Epidermal melanocyte (primary cell): ENCODE measurements around the gene RBMS2.

ENCODE experiments used
- DNase-seq: peaks from one replicate; pipeline ENCODE4 v3.0.0; 2011; ENCODE audit warnings: low spot score; ENCODE audit not compliant: insufficient read length

RBMS2 gene

DNA sequence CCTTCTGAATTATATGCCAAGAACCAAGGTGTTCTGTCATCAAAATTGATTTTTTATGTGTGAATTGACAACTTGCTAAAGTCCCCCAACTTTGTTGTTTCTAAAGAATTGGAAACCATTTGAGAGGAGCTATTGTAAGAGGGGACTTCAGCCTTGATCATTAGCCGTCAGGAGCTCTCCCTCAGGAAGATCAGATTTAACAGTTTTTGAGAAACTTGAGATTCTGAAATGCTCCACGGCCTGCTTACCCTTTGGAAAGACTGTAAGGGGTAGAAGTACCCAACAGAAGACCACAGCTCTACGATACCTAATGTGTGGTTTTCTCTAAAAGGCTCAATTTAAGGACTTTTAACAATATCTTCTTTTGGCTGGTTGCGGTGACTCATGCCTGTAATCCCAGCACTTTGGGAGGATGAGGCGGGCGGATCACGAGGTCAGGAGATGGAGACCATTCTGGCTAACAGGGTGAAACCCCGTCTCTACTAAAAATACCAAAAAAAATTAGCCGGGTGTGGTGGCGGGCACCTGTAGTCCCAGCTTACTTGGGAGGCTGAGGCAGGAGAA lies 57.4 kb downstream of the RBMS2 start:
- no peak for DNase-seq

DNA sequence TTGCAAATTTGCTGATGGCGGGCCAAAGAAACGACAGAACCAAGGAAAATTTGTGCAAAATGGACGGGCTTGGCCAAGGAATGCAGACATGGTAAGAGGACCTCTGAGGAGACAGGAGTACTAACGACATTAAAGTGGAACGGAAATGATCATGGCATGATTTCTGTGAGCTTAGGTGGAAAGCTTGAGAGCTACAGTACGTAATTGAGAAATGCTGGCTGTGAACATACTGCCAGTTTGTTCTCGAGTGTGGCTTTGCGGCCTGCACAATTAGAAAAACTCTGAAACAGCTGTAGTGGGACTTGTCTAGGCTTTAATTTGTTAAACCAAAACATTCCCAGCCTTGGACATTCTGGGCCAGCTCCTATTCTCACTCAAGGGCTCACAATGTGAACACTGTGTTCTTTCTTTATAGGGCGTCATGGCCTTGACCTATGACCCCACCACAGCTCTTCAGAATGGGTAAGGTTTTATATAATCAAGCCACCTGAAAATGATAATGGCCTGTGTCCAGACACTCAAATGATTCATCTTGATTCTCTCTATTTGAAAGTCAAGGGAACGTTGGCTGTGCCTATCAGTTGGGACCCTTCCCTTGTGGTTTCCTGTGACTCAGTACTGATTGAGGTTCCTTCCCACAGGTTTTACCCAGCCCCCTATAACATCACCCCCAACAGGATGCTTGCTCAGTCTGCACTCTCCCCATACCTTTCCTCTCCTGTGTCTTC lies 60.0 kb downstream of the RBMS2 start:
- no peak for DNase-seq

DNA sequence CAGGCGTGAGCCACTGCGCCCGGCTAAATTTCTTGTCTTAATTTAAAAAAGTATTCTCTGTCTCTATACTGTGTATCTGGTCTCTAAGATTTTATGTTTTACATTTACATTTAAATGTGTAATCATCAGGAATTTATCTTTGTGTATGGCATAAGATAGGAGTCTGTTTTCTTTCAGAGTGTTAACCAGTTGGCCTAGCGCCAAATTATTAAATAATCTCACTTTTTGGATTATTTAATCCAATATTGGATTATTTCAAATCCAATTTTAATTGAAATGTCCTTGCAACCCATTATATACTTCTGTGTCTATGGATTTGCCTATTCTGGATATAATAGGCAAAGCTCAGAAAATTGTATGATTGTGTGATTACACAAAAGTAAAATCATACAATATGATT lies 63.5 kb downstream of the RBMS2 start:
- DNase-seq = no peak

DNA sequence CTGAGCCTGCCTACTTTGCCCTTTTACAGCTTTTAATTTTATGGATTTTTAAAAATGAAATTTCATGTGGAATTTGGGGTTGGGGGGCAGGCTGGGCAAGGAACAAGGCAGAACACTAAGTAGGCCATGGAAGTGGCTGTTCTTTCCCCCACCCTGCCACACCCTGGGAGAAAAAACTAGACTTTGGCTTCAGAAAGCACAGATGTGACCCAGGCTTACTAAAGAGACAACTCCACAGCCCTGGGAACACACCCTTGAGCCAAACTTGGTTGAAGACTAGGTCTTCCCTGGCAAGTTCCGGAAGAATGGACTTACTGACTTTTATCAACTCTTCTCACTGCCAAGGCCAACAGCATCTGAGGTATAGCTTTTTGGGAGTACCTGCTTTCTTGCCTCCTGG lies 68.2 kb downstream of the RBMS2 start:
- DNase-seq = no peak

DNA sequence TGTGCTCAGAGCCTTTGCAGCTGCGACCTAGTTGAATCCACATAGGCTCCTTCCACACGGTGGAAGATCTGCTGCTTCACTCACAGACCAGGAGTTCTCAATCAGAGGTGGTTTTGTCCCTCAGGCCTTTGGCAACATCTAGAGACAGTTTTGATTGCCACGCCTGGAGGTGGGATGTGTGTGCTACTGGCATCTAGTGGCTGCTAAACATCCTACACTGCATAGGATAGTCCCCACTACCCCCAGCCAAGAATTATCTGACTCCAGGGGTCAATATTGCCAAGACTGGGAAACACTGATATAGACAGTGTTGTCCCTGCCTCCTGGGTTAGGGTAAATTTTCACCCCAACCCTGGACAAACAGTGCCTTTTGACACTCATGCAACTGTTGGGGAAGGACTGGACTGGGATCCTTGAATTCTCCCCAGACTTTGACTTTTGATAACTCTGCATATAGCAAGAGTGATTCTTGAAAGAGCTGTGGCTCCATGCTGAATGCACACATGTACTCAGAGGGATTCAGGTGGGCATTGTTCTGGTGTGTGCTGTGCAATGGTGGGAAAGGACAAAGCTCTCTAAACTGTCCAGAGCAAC lies 68.7 kb downstream of the RBMS2 start:
- no peak for DNase-seq

DNA sequence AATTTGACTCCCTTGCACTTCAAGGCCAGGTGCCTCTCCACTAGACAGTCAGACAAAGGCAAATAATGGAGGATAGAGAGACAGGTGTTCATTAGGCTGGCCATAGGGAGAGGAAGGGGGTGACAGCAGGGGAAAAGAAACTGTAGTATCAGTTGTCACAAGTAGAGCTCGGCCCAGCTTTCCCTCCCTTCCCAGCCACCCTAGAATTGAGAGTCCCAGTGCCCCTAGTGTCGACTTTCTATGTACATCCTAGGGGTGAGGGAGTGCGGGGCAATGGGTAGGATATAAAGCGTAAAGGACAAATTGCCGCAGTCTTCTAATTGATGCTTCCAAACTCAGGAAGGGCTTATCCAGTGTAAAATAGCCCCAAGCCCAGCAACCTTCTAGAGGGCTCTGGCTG lies 69.5 kb downstream of the RBMS2 start:
- DNase-seq = no peak

DNA sequence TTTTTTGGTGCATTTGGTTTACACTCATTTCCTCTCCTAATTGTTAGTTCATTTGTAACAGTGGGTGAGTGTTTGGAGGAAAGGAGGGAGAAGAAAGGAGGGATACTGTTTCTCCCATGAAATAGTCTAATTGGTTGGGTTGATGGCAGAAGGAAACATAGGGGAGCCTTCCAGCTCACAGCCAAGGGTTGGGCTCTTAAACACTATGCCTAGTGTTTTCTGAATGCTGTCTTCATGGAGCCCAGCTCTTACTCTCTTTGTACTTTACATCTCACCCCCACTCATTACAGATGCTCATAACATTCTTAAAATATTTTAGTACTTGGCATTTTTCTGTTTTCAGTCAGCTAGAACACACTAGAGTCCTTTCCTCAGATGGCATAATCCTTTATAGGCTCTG lies 70.3 kb downstream of the RBMS2 start:
- peak; percentile 41 for DNase-seq

DNA sequence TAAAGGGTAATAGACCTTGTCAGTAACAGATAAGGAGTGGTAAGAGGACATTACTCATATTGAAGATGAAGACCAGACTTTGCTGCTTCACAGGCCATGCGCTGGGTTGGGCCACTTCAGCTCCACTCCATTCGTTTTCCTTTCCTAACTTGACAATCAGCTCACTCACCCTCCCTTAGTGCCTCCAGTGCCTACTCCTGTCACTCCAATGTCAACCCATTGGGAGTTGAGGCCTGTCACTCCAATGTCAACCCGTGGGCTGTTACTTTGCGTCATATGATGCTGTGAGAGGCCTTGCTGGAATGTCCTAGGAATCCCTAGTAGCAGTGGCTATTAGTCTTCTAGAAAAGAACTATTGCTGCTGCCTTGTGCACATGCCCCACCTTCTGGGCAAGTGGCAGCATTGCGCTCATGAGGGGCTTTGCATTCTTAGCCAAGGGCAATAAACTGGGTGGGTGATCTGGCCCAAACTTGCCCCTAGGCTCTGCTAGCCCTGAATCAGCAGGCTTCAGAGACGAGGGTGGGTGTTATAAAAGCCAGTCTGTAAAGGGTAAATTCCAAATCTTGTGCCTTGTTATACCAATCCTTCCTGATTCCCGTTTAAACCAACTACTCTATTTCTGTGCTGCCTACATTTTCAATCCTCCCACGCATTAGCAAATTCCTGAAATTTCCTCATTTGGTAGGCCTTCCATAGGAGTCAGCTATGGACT lies 72.4 kb downstream of the RBMS2 start:
- peak; percentile 80 for DNase-seq

DNA sequence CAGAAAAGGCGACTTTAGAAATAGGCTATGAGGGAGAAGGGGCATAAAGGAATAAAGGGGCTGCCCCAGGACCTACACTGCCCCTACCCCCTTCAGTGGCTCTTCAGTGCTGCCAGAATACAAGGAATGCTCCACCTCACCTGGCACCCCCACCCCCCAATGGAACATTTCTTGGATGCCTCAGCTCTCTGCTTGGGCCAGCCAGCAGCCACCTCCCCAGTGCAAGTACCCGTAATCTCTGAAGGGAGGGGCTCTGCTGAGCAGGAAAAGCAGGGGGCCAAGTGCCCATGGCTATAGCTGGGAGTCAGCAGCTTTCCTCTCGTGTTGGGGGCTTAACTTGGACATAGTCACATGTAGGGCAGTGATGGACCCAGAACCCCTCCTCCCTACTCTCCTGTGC lies 75.2 kb downstream of the RBMS2 start:
- no peak for DNase-seq

DNA sequence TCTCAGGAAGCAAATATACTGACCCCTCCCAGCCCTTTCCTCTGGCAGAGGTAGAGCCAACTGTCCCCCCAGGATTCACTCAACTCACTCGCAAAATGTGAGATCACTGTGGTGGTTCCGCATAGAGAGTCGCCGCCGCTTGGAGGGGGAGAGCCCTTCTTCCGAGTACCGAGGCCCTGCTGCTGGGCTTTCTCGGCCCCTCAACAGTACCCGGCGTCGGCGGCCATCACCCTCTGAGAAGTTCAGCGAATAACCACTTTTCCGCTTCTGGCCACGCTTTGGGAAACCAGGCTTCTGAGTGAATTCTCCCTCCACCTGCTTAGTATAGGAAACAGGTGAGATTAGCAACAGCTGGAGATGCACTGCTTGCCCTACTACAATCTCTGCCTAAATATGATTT lies 77.4 kb downstream of the RBMS2 start:
- DNase-seq = no peak

DNA sequence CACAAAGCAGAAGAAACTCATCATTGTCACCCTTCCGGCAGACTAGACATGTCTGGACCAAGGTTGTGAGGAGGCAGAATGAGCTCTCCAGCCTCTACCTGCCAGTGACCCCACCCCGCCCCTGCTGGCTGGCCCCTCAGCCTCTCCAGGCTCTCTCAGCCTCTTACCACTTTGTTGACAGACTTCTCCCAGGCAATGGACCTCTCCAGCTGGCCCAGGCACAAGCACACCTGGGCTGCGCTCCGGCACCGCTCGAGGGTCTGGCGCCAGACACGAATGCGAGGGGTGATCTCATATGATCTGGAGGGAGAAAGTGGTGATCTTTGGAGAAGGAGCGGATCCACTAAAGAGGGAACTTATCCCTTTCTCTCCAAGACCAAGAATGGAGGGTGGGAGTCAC lies 78.2 kb downstream of the RBMS2 start:
- DNase-seq = no peak

DNA sequence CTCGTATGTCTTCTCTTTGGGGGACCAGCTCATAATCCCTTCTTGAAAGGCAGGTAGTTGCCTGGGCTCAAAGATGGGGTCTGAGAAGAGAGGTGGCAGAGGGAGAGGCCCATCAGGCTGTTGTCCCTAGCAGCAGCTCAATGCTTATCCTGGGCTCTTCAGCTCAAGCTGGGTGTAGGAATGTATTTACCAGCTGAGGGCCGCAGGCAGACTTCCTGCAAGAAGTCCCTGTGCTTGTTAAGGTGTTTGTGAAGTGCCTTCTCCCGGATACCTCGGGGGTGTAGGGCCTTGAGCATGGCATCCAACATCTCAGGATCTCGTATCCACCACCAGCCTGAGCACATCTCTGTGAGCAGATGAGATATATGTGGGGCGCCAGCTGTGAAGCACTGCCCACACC lies 79.1 kb downstream of the RBMS2 start:
- DNase-seq = no peak

DNA sequence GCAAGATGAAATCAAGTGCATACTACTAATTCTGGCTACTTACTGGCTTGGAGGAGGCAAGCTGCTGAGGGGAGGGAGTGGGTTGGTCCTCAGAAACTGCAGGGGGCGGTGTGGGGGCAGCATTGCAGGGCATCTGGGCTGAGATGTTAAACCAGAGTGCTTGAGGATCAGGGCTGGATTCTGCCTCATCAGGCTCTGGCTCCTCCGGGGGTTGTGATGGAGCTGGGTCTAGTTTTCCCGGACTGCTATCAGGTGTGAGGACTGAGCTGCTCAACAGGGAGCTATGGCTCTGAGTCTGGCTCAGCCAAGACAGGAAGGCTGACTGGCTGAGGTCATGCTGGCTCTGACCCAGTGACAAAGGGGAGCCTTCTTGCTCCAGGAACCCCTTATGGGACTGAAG lies 79.9 kb downstream of the RBMS2 start:
- no peak for DNase-seq

DNA sequence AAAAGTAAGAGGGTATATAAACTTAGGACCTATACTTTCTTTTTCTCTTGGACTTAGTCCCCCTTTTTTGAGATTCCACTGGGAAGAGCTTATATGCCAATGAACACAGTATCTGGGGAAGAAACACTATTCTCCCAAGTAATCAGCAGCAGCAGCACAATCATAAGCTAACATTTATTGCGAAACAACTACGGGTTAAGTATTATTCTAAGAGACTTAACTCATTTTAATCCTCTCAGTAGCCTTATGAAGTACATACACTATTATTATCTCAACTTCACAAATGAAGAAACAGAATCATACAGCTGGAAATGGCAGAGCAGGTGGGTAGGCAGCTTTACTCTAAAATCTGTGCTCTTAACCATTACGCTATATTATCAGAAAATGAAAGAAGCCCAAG lies 80.6 kb downstream of the RBMS2 start:
- no peak for DNase-seq

DNA sequence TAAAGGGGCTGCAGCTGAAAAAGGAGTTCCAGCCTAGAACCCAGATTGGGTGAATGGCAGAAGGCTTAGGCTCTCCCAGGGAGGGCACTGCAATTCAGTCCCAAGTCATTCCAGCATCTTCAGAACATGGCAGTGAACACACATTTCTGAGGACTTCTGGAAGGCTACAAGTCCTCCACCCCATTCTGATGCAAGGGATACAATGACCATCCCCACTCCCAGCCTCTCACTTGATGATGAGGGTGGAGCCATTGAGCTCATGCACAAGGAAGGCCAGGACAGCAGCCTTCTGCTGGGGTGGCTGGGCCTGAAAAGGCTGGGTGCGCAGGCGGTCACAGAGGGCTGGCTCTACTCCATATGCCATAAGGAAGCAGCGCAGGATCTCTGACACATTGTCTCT lies 82.7 kb downstream of the RBMS2 start:
- DNase-seq = no peak

DNA sequence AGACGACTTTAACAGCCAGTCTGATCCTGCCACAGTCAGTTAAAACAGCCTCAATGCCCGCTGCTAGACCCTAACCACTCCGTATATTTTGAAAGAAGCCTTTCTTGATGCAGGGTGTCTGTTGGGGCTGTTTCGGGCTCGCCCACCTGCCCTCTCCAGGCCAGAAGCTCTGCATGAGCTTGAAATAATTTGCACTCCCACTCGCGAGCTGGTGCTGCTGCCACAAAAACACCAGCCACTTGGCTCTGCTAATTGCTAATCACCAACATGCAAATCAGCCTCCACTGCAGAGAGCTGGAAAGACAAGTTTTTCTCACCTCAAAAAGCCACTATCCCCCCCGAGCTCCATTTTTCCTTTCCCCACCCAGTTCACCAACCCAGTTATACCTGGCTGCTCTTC lies 93.0 kb downstream of the RBMS2 start:
- DNase-seq = no peak

DNA sequence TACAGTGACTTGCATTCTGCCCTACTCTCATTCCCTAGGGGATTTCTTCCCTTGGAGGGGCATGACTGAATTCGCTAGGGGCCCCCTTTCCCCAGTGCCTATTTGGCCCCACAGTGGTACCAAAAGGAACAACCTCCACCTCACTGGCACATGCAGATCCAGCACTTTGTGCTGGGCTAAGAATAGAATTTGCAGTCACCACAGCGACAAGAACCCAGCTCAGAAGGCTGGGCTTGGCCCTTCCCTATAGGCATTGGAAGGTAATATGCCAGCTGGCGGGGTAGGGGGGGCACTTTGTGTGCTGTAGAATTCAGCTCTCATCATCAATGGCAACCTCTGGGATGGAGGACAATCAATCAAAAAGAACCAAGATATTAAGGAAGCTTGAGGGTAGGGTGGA lies 94.6 kb downstream of the RBMS2 start:
- DNase-seq = no peak

DNA sequence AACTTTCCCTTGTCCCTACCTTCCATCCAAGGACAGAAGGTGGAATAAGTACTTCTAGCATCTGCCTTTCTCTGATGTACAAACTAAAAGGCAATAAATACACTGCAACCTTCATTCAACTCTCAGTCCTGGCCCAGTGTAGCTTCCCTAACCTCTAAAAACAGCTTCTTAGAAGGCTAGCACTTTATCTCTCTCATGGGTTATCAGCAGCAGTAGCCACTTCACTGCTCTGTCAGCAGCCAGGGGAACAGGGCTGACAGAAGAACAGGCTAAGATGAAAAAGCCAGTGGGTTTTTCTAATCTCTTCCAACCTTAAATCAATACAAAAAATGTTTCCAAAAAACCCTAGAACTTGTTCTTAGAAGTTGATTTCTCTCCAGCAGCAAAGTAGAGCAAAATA lies 95.3 kb downstream of the RBMS2 start:
- DNase-seq = no peak

DNA sequence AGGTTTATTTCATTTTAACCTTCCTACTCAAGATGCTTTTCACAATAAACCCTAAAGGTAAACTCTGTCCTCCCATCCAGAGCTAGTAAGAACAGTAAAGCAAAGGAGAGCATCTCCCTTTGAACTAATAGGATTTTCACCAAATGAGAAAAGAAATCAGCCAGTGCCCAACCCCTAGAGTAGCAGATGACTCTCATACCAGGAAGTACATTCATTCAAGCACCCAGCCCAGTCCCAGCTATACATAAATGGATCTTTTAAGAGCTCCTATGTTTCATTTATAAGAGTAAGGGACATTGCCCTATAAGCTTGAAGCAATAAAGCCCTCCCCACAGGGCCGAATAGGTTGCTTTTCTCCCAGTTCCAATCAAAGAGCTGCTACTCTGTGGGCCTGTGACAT lies 100.9 kb downstream of the RBMS2 start:
- DNase-seq = no peak

DNA sequence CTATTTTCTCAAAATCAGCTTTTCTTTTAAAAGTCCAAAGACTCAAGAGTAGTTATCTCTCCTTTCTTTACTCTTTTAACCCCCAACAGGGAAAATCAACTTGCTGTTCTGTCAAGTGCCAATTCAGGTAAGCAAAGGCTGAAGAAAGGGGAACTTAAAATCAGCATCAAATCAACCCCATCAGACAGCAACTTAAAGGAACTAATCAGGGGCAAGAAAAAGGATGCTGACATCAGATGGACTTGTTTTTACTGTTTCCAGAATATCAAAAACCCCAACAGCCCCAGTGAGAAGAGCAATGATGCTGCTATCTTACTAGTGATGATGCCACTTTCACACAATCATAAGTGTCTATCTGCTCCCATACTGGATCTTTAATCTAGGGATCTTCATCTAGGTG lies 105.1 kb downstream of the RBMS2 start:
- DNase-seq = no peak

DNA sequence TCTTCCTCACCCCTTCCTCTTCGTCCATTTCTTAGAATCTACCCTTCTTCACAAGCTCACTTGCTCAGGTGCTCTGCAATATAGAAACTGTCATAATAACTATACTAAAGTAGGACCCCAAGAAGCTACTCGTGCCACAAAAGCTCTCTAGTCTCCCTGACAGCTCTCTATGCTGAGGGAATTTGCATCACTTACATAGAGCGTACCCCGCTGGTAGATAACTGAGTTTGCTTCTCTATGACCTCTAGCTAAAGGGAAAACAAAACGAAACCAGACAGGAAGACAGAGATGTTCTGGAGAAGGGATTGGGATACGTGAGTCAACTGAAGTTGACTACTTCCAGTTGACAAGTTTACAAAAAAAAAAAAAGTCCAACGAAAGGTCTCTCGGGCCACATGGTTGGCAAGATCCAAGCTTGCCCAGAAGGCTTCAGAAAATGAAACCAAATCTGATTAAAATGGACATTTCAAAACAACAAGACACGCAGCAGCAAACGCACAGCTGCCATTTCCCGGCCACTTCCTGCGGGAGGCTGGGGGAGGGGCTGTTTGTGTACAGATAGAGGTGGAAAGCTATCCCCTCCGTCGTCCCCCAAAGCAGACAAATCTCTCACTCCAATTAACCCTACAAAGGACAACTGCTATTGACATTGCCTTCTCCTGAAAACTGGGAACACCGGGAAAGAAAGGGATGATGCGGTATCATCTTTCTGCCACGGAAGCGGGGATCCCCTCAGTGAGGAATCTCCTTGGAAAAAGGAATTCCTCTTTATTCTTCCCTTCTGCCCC lies 107.2 kb downstream of the RBMS2 start:
- DNase-seq = peak; percentile 74
